Activated CD4-positive, alpha-beta T cell treated with anti-CD3 and anti-CD28 coated beads, Interleukin-2, amount 10 ng/mL, durations not matched to agents 24 days and 14 days (primary cell): ENCODE measurements around the gene CAND1. TPM values are rescaled to one million over a fixed set of nuclear protein-coding genes. Genes with fewer than 3 reads are reported as not detected.

Source experiments
- DNase-seq: peaks from one replicate; pipeline ENCODE4 v3.0.0; 2022
- H3K27ac Mint-ChIP-seq: one replicate; pipeline ENCODE4 v1.8.0; 2022; ENCODE audit warnings: mild to moderate bottlenecking, mixed read lengths
- H3K27me3 Mint-ChIP-seq: one replicate; pipeline ENCODE4 v1.8.0; 2022; ENCODE audit warnings: mixed read lengths
- H3K36me3 Mint-ChIP-seq: one replicate; pipeline ENCODE4 v1.8.0; 2022; ENCODE audit warnings: low read depth, mild to moderate bottlenecking, mixed read lengths
- H3K4me1 Mint-ChIP-seq: one replicate; pipeline ENCODE4 v1.8.0; 2021; ENCODE audit warnings: mixed read lengths
- H3K4me3 Mint-ChIP-seq: one replicate; pipeline ENCODE4 v1.8.0; 2022; ENCODE audit warnings: mild to moderate bottlenecking, moderate library complexity, mixed read lengths
- H3K9me3 Mint-ChIP-seq: one replicate; pipeline ENCODE4 v1.8.0; 2021; ENCODE audit warnings: mixed read lengths
- intact Hi-C: fragments of 100-400 bp; cut with micrococcal nuclease; formaldehyde crosslinking; loops from one replicate; pipeline ENCODE4 v1.15.1; 2023
- total RNA-seq: library from RNA; stranded (reverse); gene quantifications from 2 replicates; pipeline ENCODE4 v1.2.3, GENCODE V29; 2022

CAND1 gene
- total RNA-seq = 202 and 216 TPM in 2 replicates

GRCh38 chr12:67268896-67269632 lies at the start of gene CAND1:
Gene CAND1 (plus strand): TSS chr12:67269358. CDS start chr12:67269718, 360 bp downstream.
- H3K36me3 Mint-ChIP-seq = peaks cover 9% of the 10 kb centered on the region
- H3K27ac Mint-ChIP-seq = peak within 1 kb of the TSS; percentile 100
- peaks cover 3% of the 10 kb centered on the region for H3K9me3 Mint-ChIP-seq
- H3K27me3 Mint-ChIP-seq = no peaks in the 10 kb centered on the region
- H3K4me1 Mint-ChIP-seq = peaks cover 30% of the 10 kb centered on the region
- intact Hi-C loops = loop anchor here (1.0 to 10.0 kb wide), 7 partner anchors 85 to 1970 kb away; partner anchors contain the start of genes CPSF6 and MDM2
- peak within 1 kb of the TSS; percentile 90 for H3K4me3 Mint-ChIP-seq
- peak; percentile 99 for DNase-seq

DNA sequence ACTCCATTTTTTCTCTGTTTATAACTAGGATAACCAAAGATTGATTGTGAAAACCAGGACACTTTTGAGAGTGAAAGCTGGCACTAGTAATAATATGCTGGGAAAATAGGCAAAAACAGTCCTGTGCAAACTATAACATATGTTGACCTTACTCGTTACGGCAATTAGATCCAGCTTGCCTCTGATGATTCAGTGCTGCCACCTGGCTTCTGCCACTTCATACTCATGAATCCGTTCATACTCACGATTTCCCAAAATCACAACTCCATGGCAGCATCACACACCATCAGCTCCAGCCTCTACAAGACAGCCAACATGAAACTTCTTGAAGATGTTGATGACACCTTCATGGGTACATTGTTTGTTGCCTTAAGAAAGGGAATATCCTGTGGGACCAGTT lies 49.1 kb upstream of the CAND1 start:
- Mint-ChIP-seq H3K9me3 (no peaks in the 10 kb centered on the region), H3K27me3 (peaks cover 8% of the 10 kb centered on the region), H3K27ac (no peak overlapping the region), H3K36me3 (no peaks in the 10 kb centered on the region), H3K4me1 (no peaks in the 10 kb centered on the region), H3K4me3 (no peak overlapping the region)
- intact Hi-C loops = no loop called here
- DNase-seq = no peak

DNA sequence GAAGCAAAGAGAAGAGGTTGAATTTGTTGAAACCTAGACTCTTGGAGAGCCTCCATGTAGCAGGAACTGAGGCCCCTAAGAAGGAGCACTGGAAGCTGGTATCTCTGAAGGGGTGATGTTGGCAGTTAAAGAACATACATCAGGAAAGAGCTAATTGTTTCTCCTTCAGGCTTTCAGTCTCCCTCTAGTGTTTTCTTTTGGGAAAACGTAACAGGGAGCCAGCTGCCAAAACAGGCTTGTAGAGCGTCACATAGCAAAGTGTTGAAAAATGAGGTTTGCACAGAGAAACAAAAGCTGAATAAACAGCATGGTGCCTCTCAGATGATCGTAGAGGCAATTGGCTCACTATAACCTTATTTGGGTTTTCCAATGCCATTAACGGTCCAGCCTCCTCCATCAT lies 46.9 kb upstream of the CAND1 start:
- Mint-ChIP-seq H3K4me3 (no peak overlapping the region), H3K9me3 (no peaks in the 10 kb centered on the region), H3K27me3 (peaks cover 2% of the 10 kb centered on the region), H3K4me1 (no peaks in the 10 kb centered on the region), H3K36me3 (no peaks in the 10 kb centered on the region), H3K27ac (no peak overlapping the region)
- no peak for DNase-seq
- intact Hi-C loops = no loop called here

GRCh38 chr12:67223225-67223624 lies 45.9 kb upstream of the CAND1 start:
- intact Hi-C loops = no loop called here

DNA sequence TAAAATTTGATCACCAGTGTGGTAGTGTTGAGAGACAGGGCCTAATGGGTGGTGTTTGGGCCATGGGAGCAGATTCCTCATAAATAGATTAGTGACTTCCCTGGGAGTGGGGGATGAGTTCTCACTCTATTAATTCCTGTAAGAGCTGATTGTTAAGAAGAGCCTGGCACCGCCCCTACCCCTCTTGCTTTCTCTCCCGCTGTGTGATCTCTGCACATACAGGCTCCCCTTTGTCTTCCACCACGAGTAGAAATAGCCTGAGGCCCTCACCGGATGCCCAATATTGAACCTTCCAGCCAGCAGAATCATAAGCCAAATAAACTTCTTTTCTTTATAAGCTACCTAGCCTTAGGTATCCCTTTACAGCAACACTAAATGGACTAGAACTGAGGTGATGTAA lies 31.9 kb upstream of the CAND1 start:
- no peaks in the 10 kb centered on the region for H3K9me3 Mint-ChIP-seq
- peaks cover 2% of the 10 kb centered on the region for H3K27me3 Mint-ChIP-seq
- H3K27ac Mint-ChIP-seq = no peak overlapping the region
- H3K36me3 Mint-ChIP-seq = no peaks in the 10 kb centered on the region
- no peak for DNase-seq
- H3K4me1 Mint-ChIP-seq = no peaks in the 10 kb centered on the region
- intact Hi-C loops = no loop called here
- H3K4me3 Mint-ChIP-seq = no peak overlapping the region

More at GRCh38 chr12:67223225-67223624, 45.9 kb upstream of the CAND1 start:
- Mint-ChIP-seq H3K9me3 (no peaks in the 10 kb centered on the region), H3K27me3 (peaks cover 2% of the 10 kb centered on the region), H3K27ac (no peak overlapping the region), H3K36me3 (no peaks in the 10 kb centered on the region), H3K4me3 (no peak overlapping the region), H3K4me1 (no peaks in the 10 kb centered on the region)
- DNase-seq = no peak

GRCh38 chr12:67239061-67239460 lies 30.1 kb upstream of the CAND1 start:
- H3K4me3 Mint-ChIP-seq = no peak overlapping the region
- H3K36me3 Mint-ChIP-seq = no peaks in the 10 kb centered on the region
- DNase-seq = no peak
- H3K4me1 Mint-ChIP-seq = no peaks in the 10 kb centered on the region
- H3K9me3 Mint-ChIP-seq = no peaks in the 10 kb centered on the region
- H3K27me3 Mint-ChIP-seq = peaks cover 2% of the 10 kb centered on the region
- intact Hi-C loops = no loop called here
- H3K27ac Mint-ChIP-seq = no peak overlapping the region

GRCh38 chr12:67241482-67241881 lies 27.7 kb upstream of the CAND1 start:
- no peak overlapping the region for H3K4me3 Mint-ChIP-seq
- no peak for DNase-seq
- intact Hi-C loops = no loop called here
- no peaks in the 10 kb centered on the region for H3K36me3 Mint-ChIP-seq
- H3K4me1 Mint-ChIP-seq = no peaks in the 10 kb centered on the region
- H3K27ac Mint-ChIP-seq = no peak overlapping the region
- H3K9me3 Mint-ChIP-seq = no peaks in the 10 kb centered on the region
- peaks cover 2% of the 10 kb centered on the region for H3K27me3 Mint-ChIP-seq

DNA sequence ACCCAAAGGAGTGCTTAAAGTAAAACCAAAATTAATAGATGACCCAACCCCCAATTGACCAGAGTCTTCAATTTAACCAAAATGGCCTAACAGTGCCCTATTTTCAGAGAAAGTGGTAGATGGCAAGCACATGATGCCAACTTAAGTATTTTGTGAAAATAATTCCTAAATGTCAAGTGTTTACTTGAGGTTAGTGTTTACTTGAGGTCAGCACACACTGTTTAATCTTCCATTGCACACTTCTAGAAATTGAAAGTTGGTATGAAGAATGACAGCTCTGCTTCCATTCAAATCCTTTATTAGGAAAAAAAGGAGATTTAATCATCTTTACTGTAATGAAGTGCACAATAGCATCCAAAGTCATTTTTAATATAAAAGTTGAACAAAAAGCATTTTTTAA lies 25.9 kb upstream of the CAND1 start:
- DNase-seq = no peak
- H3K9me3 Mint-ChIP-seq = peaks cover 4% of the 10 kb centered on the region
- intact Hi-C loops = no loop called here
- peaks cover 4% of the 10 kb centered on the region for H3K27me3 Mint-ChIP-seq
- no peaks in the 10 kb centered on the region for H3K4me1 Mint-ChIP-seq
- no peaks in the 10 kb centered on the region for H3K36me3 Mint-ChIP-seq
- no peak overlapping the region for H3K4me3 Mint-ChIP-seq
- H3K27ac Mint-ChIP-seq = no peak overlapping the region

DNA sequence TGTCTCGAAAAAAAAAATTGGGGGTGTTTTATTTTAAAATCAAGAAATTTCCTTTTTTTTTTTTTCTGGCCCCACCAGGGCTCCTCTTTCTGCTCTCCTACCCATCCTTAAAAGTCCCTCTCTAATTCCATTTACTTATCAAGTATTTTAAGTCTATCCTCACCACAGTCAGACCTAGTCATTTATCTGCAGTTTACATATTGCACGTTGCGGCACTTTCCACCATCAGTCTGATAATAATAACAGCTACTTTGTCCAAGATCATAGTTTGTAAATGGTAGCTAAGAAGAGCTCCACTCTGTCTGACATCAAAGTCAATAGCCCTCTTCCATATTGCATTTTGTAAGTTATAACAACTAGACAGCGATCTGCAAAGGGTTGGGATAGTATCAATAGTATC lies 23.6 kb upstream of the CAND1 start:
- peaks cover 4% of the 10 kb centered on the region for H3K27me3 Mint-ChIP-seq
- intact Hi-C loops = no loop called here
- H3K27ac Mint-ChIP-seq = no peak overlapping the region
- H3K36me3 Mint-ChIP-seq = no peaks in the 10 kb centered on the region
- DNase-seq = no peak
- no peaks in the 10 kb centered on the region for H3K4me1 Mint-ChIP-seq
- H3K9me3 Mint-ChIP-seq = peaks cover 4% of the 10 kb centered on the region
- no peak overlapping the region for H3K4me3 Mint-ChIP-seq

DNA sequence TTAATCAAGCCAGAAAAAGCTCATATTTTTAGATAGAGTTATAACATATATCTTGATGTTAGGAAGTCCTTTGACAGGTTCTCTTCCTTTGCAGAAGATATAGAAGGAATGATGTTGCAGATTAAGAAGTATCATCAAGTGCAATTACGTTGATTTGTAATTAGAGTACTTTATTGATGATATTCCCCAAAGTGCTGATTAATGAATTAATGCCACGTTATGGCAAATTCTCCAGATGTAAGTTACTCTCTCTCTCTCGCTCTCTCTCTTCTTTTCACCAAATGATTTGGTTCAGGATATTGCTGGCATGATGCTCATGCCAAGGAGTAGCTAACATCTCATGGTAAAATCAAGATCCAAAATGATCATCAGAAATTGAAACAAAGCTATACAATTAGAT lies 18.1 kb upstream of the CAND1 start:
- Mint-ChIP-seq H3K4me1 (no peaks in the 10 kb centered on the region), H3K4me3 (no peak overlapping the region), H3K36me3 (no peaks in the 10 kb centered on the region), H3K9me3 (peaks cover 4% of the 10 kb centered on the region), H3K27me3 (peaks cover 5% of the 10 kb centered on the region), H3K27ac (no peak overlapping the region)
- intact Hi-C loops = no loop called here
- no peak for DNase-seq

- Mint-ChIP-seq H3K27me3 (peaks cover 5% of the 10 kb centered on the region), H3K9me3 (no peaks in the 10 kb centered on the region), H3K27ac (no peak overlapping the region), H3K36me3 (no peaks in the 10 kb centered on the region), H3K4me1 (no peaks in the 10 kb centered on the region), H3K4me3 (no peak overlapping the region)
- intact Hi-C loops = no loop called here
- no peak for DNase-seq
Observed at GRCh38 chr12:67254372-67255026, 14.7 kb upstream of the CAND1 start.

DNA sequence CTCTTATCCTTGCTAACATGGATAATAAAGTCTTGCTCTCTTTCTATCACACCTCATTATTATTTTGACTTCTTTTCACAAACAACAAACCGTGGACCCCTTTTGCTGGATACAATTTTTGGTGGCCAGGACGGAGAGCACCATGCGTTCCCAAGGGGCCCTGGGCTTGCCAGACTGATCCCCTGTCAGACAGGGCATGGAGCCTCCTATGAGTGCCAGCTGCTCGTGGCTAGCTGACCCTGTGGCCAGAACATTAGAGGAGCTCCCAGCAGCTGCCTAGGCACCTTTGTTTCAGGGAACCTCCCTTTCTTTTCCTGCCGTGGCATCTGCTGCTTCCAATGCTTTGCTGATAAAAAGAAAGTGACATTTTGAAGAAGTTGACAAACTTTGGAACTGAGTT lies 12.5 kb upstream of the CAND1 start:
- intact Hi-C loops = no loop called here
- Mint-ChIP-seq H3K4me3 (no peak overlapping the region), H3K4me1 (no peaks in the 10 kb centered on the region), H3K27ac (no peak overlapping the region), H3K9me3 (no peaks in the 10 kb centered on the region), H3K36me3 (no peaks in the 10 kb centered on the region), H3K27me3 (peaks cover 3% of the 10 kb centered on the region)
- DNase-seq = no peak

DNA sequence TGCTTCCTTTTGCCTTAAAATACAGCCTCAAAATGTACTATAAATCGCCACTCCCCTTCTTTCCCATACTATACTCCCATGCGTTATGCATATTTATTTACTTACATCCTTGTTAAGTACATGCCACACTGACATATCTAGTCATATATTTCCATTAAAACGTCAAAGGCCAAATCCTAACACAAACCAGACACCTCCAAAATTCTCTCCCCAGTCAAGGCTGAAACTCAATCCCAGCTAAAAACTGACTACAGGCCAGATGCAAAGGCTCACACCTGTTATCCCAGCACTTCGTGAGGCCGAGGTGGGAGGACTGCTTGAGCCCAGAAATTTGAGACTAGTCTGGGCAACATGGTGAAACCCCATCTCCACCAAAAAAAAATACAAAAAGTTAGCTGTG lies 5.7 kb upstream of the CAND1 start:
- no peak overlapping the region for H3K27ac Mint-ChIP-seq
- intact Hi-C loops = loop anchor here (10.0 kb wide), 1 partner anchor 181 kb away; no protein-coding TSS in a partner anchor
- H3K4me3 Mint-ChIP-seq = no peak overlapping the region
- H3K9me3 Mint-ChIP-seq = peaks cover 3% of the 10 kb centered on the region
- H3K27me3 Mint-ChIP-seq = no peaks in the 10 kb centered on the region
- H3K36me3 Mint-ChIP-seq = no peaks in the 10 kb centered on the region
- DNase-seq = no peak
- peaks cover 7% of the 10 kb centered on the region for H3K4me1 Mint-ChIP-seq

- Mint-ChIP-seq H3K9me3 (peaks cover 3% of the 10 kb centered on the region), H3K4me3 (peak overlapping the region; percentile 90), H3K4me1 (peaks cover 28% of the 10 kb centered on the region), H3K27me3 (no peaks in the 10 kb centered on the region), H3K36me3 (peaks cover 8% of the 10 kb centered on the region), H3K27ac (peak overlapping the region; percentile 100)
- peak; percentile 96 for DNase-seq
- intact Hi-C loops = loop anchor here (1.0 to 10.0 kb wide), 4 partner anchors 176 to 1540 kb away; partner anchors contain the start of gene MDM2
Observed at GRCh38 chr12:67268335-67268895, 743 bp upstream of the CAND1 start.
